Activated naive CD4-positive, alpha-beta T cell treated with anti-CD3 and anti-CD28 coated beads, Interleukin-2, amount 50 U/mL, for 72 hours (primary cell): ENCODE results near the gene FBXO30. TPM values are rescaled to one million over a fixed set of nuclear protein-coding genes. Genes with fewer than 3 reads are reported as not detected.

Source experiments
- ATAC-seq, 2 donors: fragments of 150-1000 bp; cut with Tn5 transposase; 2 replicates each; pipeline ENCODE4 v1.10.0; 2021; ENCODE audit warnings: mild to moderate bottlenecking in 2 of 2, moderate library complexity in 2 of 2
- DNase-seq, 2 donors: peaks; one replicate each; pipeline ENCODE4 v3.0.0; 2021 to 2022; ENCODE audit warnings: low spot score in 2 of 2
- H3K27ac Mint-ChIP-seq, 2 donors: one replicate each; pipeline ENCODE4 v1.8.0; 2022; ENCODE audit warnings: mild to moderate bottlenecking in 2 of 2, mixed read lengths in 2 of 2
- H3K36me3 Mint-ChIP-seq, 2 donors: one replicate each; pipeline ENCODE4 v1.8.0; 2022; ENCODE audit warnings: mixed read lengths in 2 of 2
- H3K9me3 Mint-ChIP-seq, 2 donors: one replicate each; pipeline ENCODE4 v1.8.0; 2022; ENCODE audit warnings: mixed read lengths in 2 of 2
- total RNA-seq, 2 donors: library from RNA; stranded (reverse); gene quantifications; one replicate each; pipeline ENCODE4 v1.2.3, GENCODE V29; 2022

The FBXO30 gene
- total RNA-seq, 2 donors from 2014 or later: 2.1 to 5.6 TPM

GRCh38 chr6:145798530-145798929 is 16.1 kb downstream of the FBXO30 start:
- H3K9me3 Mint-ChIP-seq: no peaks in the 10 kb centered on the region
- peaks cover 12 to 13% of the 10 kb centered on the region in 2 donors for H3K36me3 Mint-ChIP-seq
- ATAC-seq (no peak), DNase-seq (no peak)
- no peak overlapping the region for H3K27ac Mint-ChIP-seq

- Mint-ChIP-seq H3K9me3 (peaks cover 18 to 26% of the 10 kb centered on the region in 2 donors), H3K36me3 (peaks cover 31 to 38% of the 10 kb centered on the region in 2 donors), H3K27ac (no peak overlapping the region)
- no peak for ATAC-seq
- no peak for DNase-seq
Measured at GRCh38 chr6:145789443-145789842, 25.2 kb downstream of the FBXO30 start.

- peaks cover 18 to 33% of the 10 kb centered on the region in 2 donors for H3K9me3 Mint-ChIP-seq
- no peak for DNase-seq
- no peak overlapping the region for H3K27ac Mint-ChIP-seq
- no peak for ATAC-seq
- peaks cover 31 to 38% of the 10 kb centered on the region in 2 donors for H3K36me3 Mint-ChIP-seq
Measured at GRCh38 chr6:145787688-145788087, 26.9 kb downstream of the FBXO30 start.

- DNase-seq (no peak), ATAC-seq (no peak)
- Mint-ChIP-seq H3K9me3 (peaks cover 5 to 27% of the 10 kb centered on the region in 2 donors), H3K27ac (no peak overlapping the region), H3K36me3 (peaks cover 3 to 14% of the 10 kb centered on the region in 2 donors)
Measured at GRCh38 chr6:145784683-145785082, 29.9 kb downstream of the FBXO30 start.

- H3K27ac Mint-ChIP-seq: no peak overlapping the region
- H3K36me3 Mint-ChIP-seq: peaks cover 0 to 11% of the 10 kb centered on the region in 2 donors
- ATAC-seq (no peak), DNase-seq (no peak)
- H3K9me3 Mint-ChIP-seq: peaks cover 4 to 25% of the 10 kb centered on the region in 2 donors
Measured at GRCh38 chr6:145783796-145784195, 30.8 kb downstream of the FBXO30 start.

- Mint-ChIP-seq H3K27ac (no peak overlapping the region), H3K36me3 (peaks cover 0 to 14% of the 10 kb centered on the region in 2 donors), H3K9me3 (peaks cover 17 to 20% of the 10 kb centered on the region in 2 donors)
- ATAC-seq (no peak), DNase-seq (no peak)
Measured at GRCh38 chr6:145772846-145773245, 41.7 kb downstream of the FBXO30 start.

GRCh38 chr6:145765449-145765848 is 49.1 kb downstream of the FBXO30 start:
- ATAC-seq: no peak

GRCh38 chr6:145763742-145764141 is 50.9 kb downstream of the FBXO30 start:
- Mint-ChIP-seq H3K27ac (no peak overlapping the region), H3K9me3 (no peaks in the 10 kb centered on the region), H3K36me3 (no peaks in the 10 kb centered on the region)
- ATAC-seq: no peak
- no peak for DNase-seq

More at GRCh38 chr6:145765449-145765848, 49.1 kb downstream of the FBXO30 start:
- Mint-ChIP-seq H3K36me3 (no peaks in the 10 kb centered on the region), H3K9me3 (peaks cover 0 to 4% of the 10 kb centered on the region in 2 donors), H3K27ac (no peak overlapping the region)
- DNase-seq: no peak

- ATAC-seq (no peak), DNase-seq (no peak)
- Mint-ChIP-seq H3K9me3 (no peaks in the 10 kb centered on the region), H3K36me3 (no peaks in the 10 kb centered on the region), H3K27ac (no peak overlapping the region)
Measured at GRCh38 chr6:145761584-145761983, 53.0 kb downstream of the FBXO30 start.

- Mint-ChIP-seq H3K36me3 (no peaks in the 10 kb centered on the region), H3K9me3 (no peaks in the 10 kb centered on the region), H3K27ac (no peak overlapping the region)
- no peak for ATAC-seq
- no peak for DNase-seq
Measured at GRCh38 chr6:145758113-145758512, 56.5 kb downstream of the FBXO30 start.

- no peaks in the 10 kb centered on the region for H3K36me3 Mint-ChIP-seq
- H3K9me3 Mint-ChIP-seq: no peaks in the 10 kb centered on the region
- H3K27ac Mint-ChIP-seq: no peak overlapping the region
- DNase-seq (no peak), ATAC-seq (no peak)
Measured at GRCh38 chr6:145756170-145756662, 58.4 kb downstream of the FBXO30 start.

GRCh38 chr6:145755682-145756081 is 58.9 kb downstream of the FBXO30 start:
- no peak for ATAC-seq
- no peak for DNase-seq
- Mint-ChIP-seq H3K27ac (no peak overlapping the region), H3K36me3 (no peaks in the 10 kb centered on the region), H3K9me3 (no peaks in the 10 kb centered on the region)

GRCh38 chr6:145752638-145753037 is 62.0 kb downstream of the FBXO30 start:
- ATAC-seq (no peak), DNase-seq (no peak)
- Mint-ChIP-seq H3K9me3 (peaks cover 0 to 5% of the 10 kb centered on the region in 2 donors), H3K27ac (no peak overlapping the region), H3K36me3 (no peaks in the 10 kb centered on the region)

- H3K27ac Mint-ChIP-seq: no peak overlapping the region
- peaks cover 0 to 5% of the 10 kb centered on the region in 2 donors for H3K9me3 Mint-ChIP-seq
- ATAC-seq (no peak), DNase-seq (no peak)
- H3K36me3 Mint-ChIP-seq: peaks cover 0 to 4% of the 10 kb centered on the region in 2 donors
Measured at GRCh38 chr6:145749632-145750031, 65.0 kb downstream of the FBXO30 start.

GRCh38 chr6:145745861-145746260 is 68.7 kb downstream of the FBXO30 start:
- ATAC-seq: no peak

GRCh38 chr6:145744619-145745018 is 70.0 kb downstream of the FBXO30 start:
- Mint-ChIP-seq H3K27ac (no peak overlapping the region), H3K36me3 (peaks cover 0 to 4% of the 10 kb centered on the region in 2 donors), H3K9me3 (peaks cover 0 to 5% of the 10 kb centered on the region in 2 donors)
- ATAC-seq: no peak
- no peak for DNase-seq

More at GRCh38 chr6:145745861-145746260, 68.7 kb downstream of the FBXO30 start:
- Mint-ChIP-seq H3K36me3 (peaks cover 0 to 4% of the 10 kb centered on the region in 2 donors), H3K9me3 (peaks cover 0 to 5% of the 10 kb centered on the region in 2 donors), H3K27ac (no peak overlapping the region)
- no peak for DNase-seq
